Sigmoid colon (tissue), 7 donors: ENCODE measurements around the gene PHF21A. TPM values are rescaled to one million over a fixed set of nuclear protein-coding genes. Genes with fewer than 3 reads are reported as not detected.

ENCODE experiments used
- DNase-seq: peaks from one replicate; pipeline ENCODE4 v3.0.0-alpha.2; 2019
- H3K27ac ChIP-seq, 4 donors: fragments of 200-600 bp; sonication (generic); one replicate each; pipeline ENCODE4 v1.5.1; 2016 to 2019; ENCODE audit warnings: mild to moderate bottlenecking in 1 of 4
- H3K27me3 ChIP-seq, 3 donors: fragments of 200-600 bp; sonication (generic); one replicate each; pipeline ENCODE4 v1.5.1; 2019; ENCODE audit warnings: mild to moderate bottlenecking in 1 of 3
- H3K36me3 ChIP-seq, 4 donors: fragments of 200-600 bp; sonication (generic); one replicate each; pipeline ENCODE4 v1.5.1; 2016 to 2019
- H3K4me1 ChIP-seq, 4 donors: fragments of 200-600 bp; sonication (generic); one replicate each; pipeline ENCODE4 v1.5.1; 2017 to 2019
- H3K4me3 ChIP-seq, 4 donors: fragments of 200-600 bp; sonication (generic); one replicate each; pipeline ENCODE4 v1.5.1; 2017 to 2019; ENCODE audit warnings: mild to moderate bottlenecking in 2 of 4, moderate library complexity in 1 of 4
- H3K9me3 ChIP-seq, 4 donors: fragments of 200-600 bp in 3 of 4; sonication (generic) in 3 of 4; one replicate each; pipeline versions ENCODE4 v1.5.1 to v1.6.1; 2013 to 2019
- CTCF ChIP-seq, 4 experiments: fragments of 450-650 bp in 3 of 4; fragments of 200-600 bp in 1 of 4; IDR thresholded peaks; one replicate each; pipeline ENCODE4 v1.5.1; 2016 to 2019; ENCODE audit warnings: antibody characterized with exemption in 4 of 4, mild to moderate bottlenecking in 3 of 4, moderate library complexity in 2 of 4
- EP300 ChIP-seq, 4 donors: sonication (generic); formaldehyde crosslinking; IDR thresholded peaks; one replicate each; pipeline ENCODE4 v1.6.1; 2017; ENCODE audit warnings: antibody characterized with exemption in 4 of 4
- POLR2A ChIP-seq, 2 donors: fragments of 450-650 bp; IDR thresholded peaks; one replicate each; pipeline ENCODE4 v1.6.1; 2016; ENCODE audit warnings: antibody characterized with exemption in 2 of 2, mild to moderate bottlenecking in 2 of 2, moderate library complexity in 2 of 2
- POLR2AphosphoS5 ChIP-seq, 4 donors: sonication (generic); formaldehyde crosslinking; IDR thresholded peaks; one replicate each; pipeline ENCODE4 v1.6.1; 2017; ENCODE audit warnings: antibody characterized with exemption in 4 of 4
- WGBS, 2 donors: extraction: QIAGEN DNeasy Blood & Tissue Kit; methylation state at CpG; one replicate each; pipeline ENCODE4 v1.1.7; 2013; 5-methylcytosine and 5-hydroxymethylcytosine counted together
- intact Hi-C: fragments of 100-400 bp; cut with DNase I; formaldehyde crosslinking; loops from one replicate; pipeline ENCODE4 v1.15.1; 2023
- polyA plus RNA-seq, 3 donors: library from polyadenylated mRNA; stranded (reverse); fragments of 200-250 nt; gene quantifications; one replicate each; pipeline ENCODE4 v1.2.3, GENCODE V29; 2013
- total RNA-seq, 4 donors: library from RNA; depleted of rRNA; stranded (reverse); fragments of >200 nt; gene quantifications; one replicate each; pipeline ENCODE4 v1.1.0, GENCODE V29; 2016
- donor health status: healthy with polysubstance abuse.
- donor health status: Bipolar disorder and iron deficiency.
- donor health status: healthy.

PHF21A gene
- total and polyA plus RNA-seq, 7 donors = 5.3 to 58.6 (median 30.3) TPM

GRCh38 chr11:46159680-46160079 lies 38.4 kb upstream of the PHF21A start:
- Histone ChIP-seq H3K36me3 (no peaks in the 10 kb centered on the region), H3K9me3 (no peaks in the 10 kb centered on the region), H3K4me3 (no peak overlapping the region), H3K27ac (no peak overlapping the region), H3K4me1 (no peaks in the 10 kb centered on the region), H3K27me3 (peaks cover 2 to 47% (median 9%) of the 10 kb centered on the region in 3 donors)
- intact Hi-C loops = no loop called here
- TF ChIP-seq POLR2AphosphoS5 (IDR thresholded peaks at IDR 0.05) (no peak), EP300 (IDR thresholded peaks at IDR 0.05) (no peak), POLR2A (IDR thresholded peaks at IDR 0.05) (no peak), CTCF (IDR thresholded peaks at IDR 0.05) (no peak)
- no peak for DNase-seq
- 4 to 25% methylated on average over 2 of the region's 2 CpGs for WGBS, 2 donors

GRCh38 chr11:46149826-46150225 lies 28.6 kb upstream of the PHF21A start:
- intact Hi-C loops = no loop called here
- 73 to 74% methylated on average over 4 of the region's 4 CpGs for WGBS, 2 donors
- no peak for TF ChIP-seq POLR2AphosphoS5 (IDR thresholded peaks at IDR 0.05)
- TF ChIP-seq POLR2A (IDR thresholded peaks at IDR 0.05) = no peak
- no peak for TF ChIP-seq EP300 (IDR thresholded peaks at IDR 0.05)
- no peak for TF ChIP-seq CTCF (IDR thresholded peaks at IDR 0.05)

GRCh38 chr11:46149342-46149741 lies 28.1 kb upstream of the PHF21A start:
- no peak for DNase-seq
- no peaks in the 10 kb centered on the region for H3K27me3 ChIP-seq
- TF ChIP-seq CTCF (IDR thresholded peaks at IDR 0.05) (no peak), EP300 (IDR thresholded peaks at IDR 0.05) (no peak), POLR2A (IDR thresholded peaks at IDR 0.05) (no peak), POLR2AphosphoS5 (IDR thresholded peaks at IDR 0.05) (no peak)
- WGBS, 2 donors = 20 to 38% methylated on average over 11 of the region's 11 CpGs
- H3K4me3 ChIP-seq = no peak overlapping the region
- no peak overlapping the region for H3K27ac ChIP-seq
- intact Hi-C loops = no loop called here
- no peaks in the 10 kb centered on the region for H3K4me1 ChIP-seq
- no peaks in the 10 kb centered on the region for H3K9me3 ChIP-seq
- H3K36me3 ChIP-seq = no peaks in the 10 kb centered on the region

More at GRCh38 chr11:46149826-46150225, 28.6 kb upstream of the PHF21A start:
- no peaks in the 10 kb centered on the region for H3K36me3 ChIP-seq
- no peak for DNase-seq
- H3K4me1 ChIP-seq = no peaks in the 10 kb centered on the region
- no peak overlapping the region for H3K4me3 ChIP-seq
- H3K27me3 ChIP-seq = no peaks in the 10 kb centered on the region
- no peaks in the 10 kb centered on the region for H3K9me3 ChIP-seq
- H3K27ac ChIP-seq = no peak overlapping the region

GRCh38 chr11:46144741-46145140 lies 23.5 kb upstream of the PHF21A start:
- intact Hi-C loops = no loop called here

More at GRCh38 chr11:46144741-46145140, 23.5 kb upstream of the PHF21A start:
- Histone ChIP-seq H3K4me3 (no peak overlapping the region), H3K4me1 (no peaks in the 10 kb centered on the region), H3K27me3 (no peaks in the 10 kb centered on the region), H3K27ac (no peak overlapping the region), H3K9me3 (no peaks in the 10 kb centered on the region), H3K36me3 (no peaks in the 10 kb centered on the region)
- TF ChIP-seq CTCF (IDR thresholded peaks at IDR 0.05) (no peak), POLR2AphosphoS5 (IDR thresholded peaks at IDR 0.05) (no peak), POLR2A (IDR thresholded peaks at IDR 0.05) (no peak), EP300 (IDR thresholded peaks at IDR 0.05) (no peak)
- WGBS, 2 donors = 82 to 83% methylated on average over 8 of the region's 8 CpGs
- DNase-seq = no peak
